HG03442 (cell line): ENCODE data around the gene CC2D1A.

ENCODE experiments used
- ATAC-seq: cut with Tn5 transposase; IDR thresholded peaks from one replicate; pipeline ENCODE4 v1.9.1; 2021; ENCODE audit warnings: mild to moderate bottlenecking, moderate library complexity; ENCODE audit not compliant: unreplicated experiment

CC2D1A gene

DNA sequence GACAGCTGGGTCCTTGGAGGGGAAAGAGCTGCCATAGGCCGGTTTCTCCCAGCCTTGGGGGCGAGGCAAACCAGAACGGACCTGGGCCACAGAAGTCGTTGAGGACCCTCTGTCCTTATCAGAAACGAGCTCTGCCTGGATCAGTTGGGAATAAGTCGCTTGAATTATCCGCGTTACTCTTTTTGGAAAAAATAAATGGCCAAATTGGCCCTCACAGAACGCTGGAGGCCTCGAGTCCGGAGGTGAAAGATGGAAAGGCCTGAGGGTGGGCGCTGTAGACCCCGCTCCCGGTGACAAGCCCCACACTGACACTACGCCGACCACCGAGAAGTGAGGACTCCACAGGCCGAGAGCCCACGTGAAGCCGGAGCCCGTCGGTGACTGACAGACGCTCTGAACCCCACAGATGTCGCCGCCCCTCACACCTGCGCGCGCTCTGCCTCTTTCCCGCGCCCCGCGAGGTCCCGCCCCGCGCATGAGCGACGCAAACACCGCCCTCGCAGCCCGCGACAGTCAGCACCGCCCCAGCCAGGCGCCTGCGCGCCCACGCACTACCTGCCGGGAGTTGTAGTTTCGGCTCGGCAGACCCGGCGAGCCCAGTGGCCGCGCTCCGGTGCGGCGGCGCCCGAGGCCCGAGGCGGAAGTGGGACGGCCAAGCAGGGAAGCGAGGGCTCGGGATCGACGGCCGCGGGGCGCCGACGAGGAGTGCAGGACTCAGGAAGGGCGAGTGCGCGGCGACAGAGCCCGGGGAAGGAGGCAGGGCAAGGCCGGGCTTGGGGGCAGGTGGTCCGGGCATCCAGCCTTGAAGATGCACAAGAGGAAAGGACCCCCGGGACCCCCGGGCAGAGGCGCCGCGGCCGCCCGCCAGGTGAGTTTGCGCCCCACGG lies at the start of gene CC2D1A, which contains the start of gene BRME1:
Gene CC2D1A, plus strand, starts transcription at position 568 of the 887 bp plus-strand sequence. Its CDS starts 241 bp downstream, at position 809.
Gene BRME1, minus strand, starts transcription at position 484 of the 887 bp plus-strand sequence. CDS start 1,225 bp downstream, outside the sequence.
- peak; percentile 88 for ATAC-seq

DNA sequence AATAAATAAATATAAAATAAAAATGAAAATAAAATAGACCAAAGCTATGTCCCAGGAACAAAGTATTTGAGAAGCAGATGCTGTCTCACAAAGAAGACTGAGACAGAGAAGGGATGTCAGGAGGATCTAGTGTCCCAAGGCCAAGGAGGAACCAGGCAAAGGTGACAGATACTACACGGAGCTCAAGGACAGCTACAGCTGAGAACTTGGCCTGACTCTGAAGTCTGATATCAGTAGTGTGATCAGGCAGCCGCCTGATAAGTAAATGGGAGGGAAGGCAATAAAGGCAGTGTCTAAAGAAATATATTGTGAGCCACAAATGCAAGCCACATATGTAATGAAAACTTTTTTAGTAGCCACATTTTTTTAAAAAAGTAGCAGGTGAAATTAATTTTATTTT lies 49.5 kb upstream of the CC2D1A start:
- ATAC-seq, result no peak

DNA sequence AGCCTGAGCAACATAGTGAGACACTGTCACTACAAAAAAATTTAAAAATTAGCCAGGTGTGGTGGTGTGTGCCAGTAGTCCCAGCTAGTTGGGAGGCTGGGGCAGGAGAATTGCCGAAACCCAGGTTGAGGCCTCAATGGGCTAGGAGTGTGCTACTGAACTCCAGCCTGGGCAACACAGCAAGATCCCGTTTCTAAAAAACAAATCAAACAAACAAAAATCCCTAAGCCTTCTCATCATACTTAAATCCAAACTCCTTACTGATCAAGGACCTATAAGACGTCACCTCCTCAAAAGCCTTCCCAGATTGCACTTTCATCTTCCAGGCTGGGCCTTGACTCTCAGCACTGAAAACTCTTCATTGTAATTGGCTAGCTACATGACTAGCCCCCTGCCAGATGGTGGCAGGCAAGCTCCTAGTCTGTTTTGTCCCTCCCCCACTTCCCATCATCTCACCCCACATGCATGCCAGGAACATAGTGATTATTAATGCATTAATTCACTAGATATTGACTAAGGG lies 46.6 kb upstream of the CC2D1A start:
- no peak for ATAC-seq

DNA sequence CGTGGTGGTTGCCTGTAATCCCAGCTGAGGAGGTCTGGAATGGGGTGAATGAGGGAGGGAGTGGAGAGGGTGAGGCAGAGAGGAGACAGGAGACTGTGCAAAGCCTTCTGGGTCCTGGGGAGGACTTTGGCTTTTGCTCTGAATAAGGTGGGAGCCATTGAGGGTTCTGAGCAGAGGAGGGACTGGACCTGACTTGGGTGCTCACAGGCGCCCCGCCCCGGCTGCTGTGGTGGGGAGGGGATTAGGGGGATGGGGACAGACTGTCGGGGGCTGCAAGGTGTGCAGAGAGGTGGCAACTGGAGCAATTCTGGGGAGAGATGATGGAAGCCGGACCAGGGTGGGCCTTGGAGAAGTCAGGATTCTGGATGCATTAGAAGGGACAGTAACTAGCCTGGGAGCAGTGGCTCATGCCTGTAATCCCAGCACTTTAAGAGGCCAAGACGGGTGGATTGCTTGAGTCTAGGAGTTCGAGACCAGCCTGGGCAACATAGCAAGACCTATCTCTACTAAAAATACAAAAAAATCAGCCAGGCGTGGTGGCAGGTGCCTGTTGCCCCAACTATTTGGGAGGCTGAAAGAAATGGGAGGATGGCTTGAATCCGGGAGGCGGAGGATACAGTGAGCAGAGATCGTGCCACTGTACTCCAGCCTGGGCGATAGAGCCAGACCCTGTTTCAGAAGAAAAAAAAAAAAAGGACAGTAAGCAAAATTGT lies 45.2 kb upstream of the CC2D1A start:
- ATAC-seq, result no peak

DNA sequence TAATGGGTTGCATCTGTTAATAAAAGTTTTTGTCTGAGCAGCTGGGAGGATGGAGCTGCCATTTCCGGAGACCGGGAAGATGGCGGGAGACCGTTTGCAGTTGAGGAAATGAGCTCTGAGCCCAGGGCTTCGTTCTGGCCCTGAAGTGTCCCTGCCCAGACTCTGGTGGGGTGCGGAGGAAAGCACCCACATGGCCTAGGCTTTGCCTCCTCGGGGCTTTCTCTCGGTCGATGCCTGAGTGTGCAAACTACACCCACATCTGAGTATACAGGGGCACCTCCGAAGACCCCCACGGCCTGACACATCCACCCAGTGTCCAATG lies 44.6 kb upstream of the CC2D1A start:
- peak; percentile 34 for ATAC-seq

DNA sequence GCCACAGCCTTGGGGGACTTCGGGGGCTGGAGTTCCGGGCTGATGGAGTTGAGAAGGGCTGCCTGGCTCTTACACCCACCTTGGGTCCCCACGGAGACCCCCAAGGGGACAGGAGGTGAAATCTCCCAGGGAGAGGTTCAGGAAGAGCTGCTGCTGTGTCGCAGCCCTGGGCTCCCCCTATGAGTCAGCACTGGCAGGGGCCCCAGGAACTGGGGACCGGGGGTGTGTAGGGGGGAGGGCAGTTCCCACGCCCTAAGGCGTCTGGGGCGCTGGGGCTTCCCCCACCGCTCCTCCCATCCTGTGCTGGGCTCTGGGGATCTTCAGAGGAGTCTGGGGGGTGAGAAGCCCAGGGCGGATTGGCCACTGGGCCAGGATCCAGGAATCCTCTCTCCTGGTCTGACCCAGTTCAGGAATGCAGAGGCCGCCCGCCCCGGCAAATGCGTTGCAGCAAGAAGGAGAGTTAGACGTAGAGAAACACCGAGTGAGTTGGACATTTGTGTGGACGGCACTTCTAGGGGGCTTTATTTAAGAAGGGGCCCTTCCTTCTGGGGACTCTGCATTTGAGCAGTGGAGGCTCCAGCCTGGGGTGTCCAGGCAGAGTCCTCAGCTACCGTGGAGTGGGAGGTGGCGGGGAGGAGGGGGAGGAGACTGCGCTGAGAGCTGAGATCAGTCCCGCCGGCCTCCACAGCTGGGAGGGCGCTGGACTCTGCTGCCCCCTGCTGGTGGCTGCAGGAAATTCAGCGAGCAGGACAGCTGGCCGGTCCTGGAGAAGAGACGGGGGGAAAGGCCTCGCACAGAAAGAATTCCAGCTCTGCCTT lies 44.1 kb upstream of the CC2D1A start:
- peak; percentile 62 for ATAC-seq

DNA sequence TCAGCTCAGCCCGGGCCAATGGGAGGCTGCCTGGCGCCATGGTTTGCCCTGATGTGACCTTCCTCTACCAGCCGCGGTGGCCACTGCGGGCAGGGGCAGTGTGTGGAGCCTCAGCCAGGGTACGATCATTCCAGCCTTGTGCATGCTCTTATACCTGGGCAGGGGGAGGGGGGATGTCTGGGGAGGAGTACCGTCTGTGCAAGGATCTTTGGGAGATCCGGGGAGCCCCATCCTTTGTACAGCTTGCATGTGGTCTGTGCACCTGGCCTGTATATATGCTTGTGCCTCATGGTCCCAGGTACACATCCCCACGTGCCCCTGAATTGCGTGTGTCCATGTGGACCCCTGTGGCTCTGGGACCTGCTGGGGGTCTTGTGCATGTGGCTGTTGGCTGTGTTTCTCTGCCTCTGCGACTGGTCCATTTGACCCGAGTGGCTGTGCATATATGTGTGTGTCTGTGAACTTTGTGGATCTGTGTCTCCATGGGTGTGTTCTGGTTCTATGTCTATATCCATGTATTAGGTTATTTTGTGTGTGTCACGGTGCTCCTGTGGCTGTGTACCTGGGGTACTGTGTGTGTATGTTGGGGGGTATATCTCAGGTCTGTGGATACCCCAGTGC lies 41.8 kb upstream of the CC2D1A start:
- ATAC-seq, result no peak

DNA sequence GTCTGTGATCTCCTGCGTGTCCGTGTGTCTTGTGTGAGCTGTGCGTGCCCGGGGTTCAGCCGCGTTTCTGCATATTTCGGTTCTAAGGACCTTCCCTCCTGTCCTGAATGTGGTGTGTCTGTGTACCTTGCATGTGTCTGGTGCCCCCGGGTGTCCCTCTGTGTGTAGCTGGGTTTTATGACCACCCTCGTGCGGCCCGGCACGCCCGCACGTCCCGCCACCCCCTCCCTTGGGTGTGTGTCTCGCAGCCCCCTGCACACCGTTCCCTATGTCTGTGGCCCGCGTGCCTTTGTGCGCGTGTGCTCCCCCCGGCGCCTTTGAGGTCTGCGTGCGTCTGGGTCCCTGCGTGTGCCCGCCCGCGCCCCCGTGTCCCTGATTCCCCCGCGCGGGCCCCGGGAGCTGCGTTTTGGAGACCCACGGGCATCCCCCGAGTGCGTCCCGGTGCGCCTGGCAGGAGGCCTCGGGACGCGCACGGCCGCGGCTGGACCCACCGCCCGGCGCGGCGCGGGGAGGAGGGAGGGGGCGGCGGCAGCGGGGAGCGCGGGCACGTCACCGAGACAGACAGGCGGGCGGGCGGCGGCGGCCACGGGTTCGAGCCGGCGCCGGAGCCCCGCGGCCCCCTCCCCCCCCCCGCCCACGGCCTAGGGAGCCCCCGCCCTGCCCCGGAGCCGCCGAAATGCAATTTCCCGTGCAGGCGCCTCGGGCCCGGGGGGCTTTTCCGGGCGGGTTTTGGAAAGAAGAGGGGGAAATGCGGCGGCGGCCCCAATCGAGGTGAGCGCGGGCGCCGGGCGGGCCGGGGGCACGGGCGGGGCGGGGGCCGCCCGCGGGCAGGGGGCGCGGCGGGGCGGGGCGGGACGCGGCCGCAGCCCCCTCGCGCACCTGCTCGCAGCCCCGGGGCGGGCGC lies 41.1 kb upstream of the CC2D1A start:
- ATAC-seq, result no peak

DNA sequence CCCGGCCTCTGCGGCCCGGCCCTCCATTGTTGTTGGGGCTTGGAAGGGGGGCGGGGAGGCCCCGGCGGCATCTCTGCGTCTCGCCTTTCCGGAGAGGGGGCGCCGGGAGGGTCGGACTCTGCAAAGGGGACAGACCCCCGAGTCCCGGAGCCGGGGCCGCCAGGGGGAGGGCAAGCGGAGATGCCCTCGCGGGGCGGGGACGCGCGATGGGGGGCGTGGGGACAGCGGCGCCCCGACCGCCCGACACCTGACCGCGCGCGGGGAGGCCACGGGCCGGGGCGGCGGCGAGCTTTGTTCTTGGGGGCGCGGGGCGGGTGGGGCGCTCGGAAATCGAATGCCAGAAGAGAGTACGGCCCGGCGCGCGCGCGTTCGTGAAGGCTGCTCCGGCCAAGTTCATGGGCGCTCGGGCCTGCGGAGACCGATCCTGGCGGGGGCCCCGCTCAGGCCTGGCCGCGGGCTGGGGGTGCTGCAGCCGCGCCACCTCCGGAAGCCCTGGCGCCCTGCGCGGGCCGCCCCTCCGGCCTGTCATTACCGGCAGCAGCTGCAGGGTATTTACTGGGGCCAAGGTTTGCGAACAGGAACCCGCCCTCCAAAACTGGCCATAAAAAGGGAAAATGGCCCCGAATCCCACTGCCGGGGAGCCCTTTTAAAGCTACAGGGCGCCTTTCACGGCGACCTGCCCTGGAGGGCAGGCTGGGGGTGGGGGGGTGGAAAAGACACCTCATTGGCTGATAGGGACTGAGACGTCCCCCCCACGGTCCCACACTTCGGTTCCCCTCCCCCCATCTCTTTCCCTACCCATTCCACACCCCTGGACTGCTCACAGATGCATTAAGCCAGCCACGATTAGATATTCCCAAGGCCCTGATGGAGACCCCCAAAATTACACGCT lies 40.2 kb upstream of the CC2D1A start:
- no peak for ATAC-seq

DNA sequence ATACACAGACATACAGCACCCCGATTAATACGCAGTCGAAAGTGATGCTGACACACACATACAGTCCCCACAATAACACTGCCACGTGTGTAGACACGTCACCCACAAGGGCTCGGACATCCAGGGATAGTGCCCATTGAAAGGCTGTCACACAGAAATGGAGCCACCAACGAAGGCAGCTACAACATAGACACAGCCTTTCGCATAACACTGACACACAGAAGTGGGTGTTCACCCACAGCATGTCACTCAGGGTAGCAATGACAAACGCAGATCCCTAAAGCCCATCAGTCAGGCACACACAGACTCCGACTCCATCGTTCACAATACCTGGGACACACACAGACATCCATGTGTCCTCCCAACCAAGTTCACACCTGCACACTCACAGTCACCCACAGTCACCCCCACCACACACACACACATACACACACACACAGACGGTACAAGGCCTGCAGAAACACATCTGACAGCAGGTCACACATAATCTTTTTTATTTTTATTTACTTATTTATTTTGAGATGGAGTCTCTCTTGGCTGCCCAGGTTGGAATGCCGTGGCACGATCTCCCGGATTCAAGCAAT lies 39.4 kb upstream of the CC2D1A start:
- ATAC-seq, result no peak

DNA sequence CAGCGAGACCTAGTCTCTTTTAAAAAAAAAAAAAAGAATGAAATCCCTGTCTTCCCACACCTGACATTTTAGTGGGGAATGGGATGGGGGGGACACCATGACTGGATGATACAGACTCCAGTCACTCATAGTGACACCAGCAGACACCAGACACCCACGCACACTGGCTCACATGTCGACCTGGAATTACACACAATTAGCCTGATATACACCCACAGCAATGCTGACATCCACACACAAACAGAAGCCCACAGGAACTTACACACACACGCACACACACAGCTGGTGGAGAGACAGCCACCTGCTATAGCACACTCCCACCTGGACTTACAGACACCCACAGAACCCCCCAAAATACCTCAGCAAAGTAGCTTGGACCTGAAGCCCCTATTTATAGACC lies 37.3 kb upstream of the CC2D1A start:
- ATAC-seq, result no peak

DNA sequence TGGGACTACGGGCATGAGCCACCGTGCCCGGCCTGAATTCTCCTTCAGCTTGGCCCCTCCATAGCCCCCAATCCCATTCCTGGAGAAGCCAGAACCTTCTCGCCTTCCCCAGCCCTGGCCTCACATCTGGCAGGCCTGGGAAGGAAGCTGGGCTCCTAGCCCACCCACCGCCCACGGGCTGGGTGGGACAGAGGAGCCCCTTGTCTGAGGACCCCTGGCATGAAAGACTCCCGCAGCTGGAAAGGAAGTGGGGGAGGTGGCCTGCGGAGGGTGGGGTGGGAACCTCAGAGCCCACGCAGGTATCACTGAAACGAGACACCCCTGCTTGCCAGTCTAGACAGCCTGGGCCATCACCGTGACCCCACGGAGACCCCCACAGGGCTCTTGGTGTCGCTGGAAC lies 36.7 kb upstream of the CC2D1A start:
- no peak for ATAC-seq

DNA sequence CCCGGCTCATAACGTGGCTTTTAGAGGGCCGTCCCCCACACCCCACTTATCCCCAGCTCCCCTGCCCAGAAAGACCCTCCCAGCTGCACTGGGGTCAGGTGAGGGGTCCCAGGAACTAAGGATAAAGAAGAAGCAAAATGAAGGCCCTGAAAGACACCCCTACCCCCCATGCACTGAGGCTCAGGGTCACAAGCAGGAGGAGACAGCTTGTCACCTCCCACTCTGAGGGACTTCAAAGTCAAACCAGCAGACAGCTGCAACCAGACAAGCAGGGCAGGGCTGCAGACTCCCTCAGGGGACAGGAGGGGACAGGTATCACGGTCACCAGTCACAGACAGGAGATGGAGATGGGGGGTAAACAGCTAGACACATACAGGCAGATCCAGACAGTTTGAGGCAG lies 35.1 kb upstream of the CC2D1A start:
- no peak for ATAC-seq

DNA sequence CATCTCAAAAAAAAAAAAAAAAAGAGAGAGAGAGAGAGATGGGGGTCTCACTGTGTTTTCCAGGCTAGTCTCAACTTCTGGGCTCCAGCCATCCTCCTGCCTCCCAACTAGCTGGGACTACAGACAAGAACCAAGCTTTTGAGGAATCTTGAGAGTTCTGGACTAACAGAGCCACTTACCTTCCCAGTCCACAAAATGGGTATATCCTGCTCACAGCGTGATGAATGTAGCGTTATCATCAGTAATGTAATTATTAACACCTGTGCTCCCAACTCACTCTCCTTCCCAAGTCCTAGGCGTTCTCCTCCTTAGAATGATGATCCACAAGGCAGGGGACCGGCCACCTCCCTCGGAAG lies 33.7 kb upstream of the CC2D1A start:
- ATAC-seq, result no peak

DNA sequence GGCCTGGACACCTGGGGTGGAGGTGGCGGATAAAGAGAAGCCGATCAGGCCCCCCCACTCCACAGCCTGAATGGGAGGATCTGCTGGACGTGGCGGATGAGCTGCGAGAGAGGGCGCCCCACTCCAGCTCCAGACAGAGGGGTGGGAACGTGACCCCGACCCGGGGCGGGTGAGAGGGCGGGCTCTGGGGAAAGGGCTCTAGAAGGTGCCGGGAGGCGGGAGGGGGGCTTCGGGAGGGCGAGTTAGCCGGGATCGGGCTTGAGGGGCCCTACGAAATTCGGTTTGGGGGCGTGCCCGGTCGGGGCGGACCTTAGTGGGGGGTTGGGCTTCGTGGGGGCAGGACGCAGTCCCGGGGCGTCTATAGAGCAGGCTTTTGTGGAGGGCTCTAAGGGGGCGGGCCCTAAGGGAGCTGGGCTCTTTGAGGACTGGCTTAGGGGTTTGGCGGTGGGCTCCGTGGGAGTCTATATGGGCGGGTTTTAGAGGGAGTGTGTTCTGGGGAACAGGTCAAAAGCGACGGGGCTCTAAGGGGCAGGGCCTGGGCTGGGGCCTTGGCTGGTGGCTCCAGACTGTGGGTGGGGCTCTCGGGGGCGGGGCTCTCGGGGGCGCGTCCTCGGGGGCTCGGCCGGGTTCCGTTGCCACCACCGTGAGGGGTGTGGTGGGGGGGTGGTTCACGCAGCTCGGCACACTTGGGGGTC lies 33.2 kb upstream of the CC2D1A start:
- ATAC-seq, result no peak

DNA sequence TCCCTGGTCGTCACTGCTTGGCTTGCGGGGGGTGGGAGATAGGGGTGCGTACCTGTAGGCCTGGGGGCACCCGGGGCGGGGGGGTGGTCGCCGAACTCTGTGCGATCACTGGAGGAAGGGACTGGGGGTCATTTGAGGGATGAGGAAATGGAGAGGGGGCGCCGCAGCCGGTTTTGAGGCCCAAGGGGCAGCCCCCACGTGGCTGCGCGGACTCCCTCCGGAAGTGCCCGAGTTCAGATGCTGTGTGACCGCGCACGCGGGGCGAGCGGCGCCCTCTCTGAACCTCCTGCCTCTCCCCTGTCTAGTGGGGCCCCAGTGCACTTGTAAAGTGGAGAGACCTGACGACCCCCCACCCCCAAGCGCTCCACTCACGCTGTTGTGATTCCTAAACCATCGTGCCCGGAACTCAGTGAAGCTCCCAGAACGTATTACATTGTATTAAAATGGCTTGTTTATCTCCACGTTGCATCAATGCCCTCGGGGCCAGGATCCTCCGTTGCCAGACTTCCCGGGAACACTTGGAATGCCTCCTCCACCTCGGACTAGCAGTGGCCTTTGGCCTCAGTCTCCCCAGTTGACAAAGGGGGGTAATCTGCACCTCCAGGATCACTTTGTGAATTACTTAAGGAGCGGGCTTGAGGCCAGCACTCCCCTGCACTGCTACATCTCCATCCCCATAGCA lies 32.0 kb upstream of the CC2D1A start:
- no peak for ATAC-seq

DNA sequence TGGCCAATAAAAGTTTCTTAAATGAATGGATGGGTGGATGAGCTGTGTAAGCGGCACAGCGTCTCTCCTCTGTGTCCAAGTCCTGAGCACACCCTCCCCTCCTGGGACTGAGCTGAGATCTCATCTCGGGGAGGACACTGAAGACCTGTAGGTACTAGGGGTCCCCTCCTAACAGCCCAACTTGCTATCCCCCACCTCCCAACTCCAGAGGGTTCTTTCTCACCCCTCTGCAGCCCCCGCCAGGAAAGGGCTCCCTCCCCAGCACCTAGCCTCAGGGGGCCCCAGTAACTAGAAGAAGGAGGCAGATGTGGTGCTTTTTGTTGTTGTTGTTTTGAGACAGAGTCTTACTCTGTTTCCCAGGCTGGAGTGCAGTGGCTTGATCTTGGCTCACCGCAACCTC lies 30.2 kb upstream of the CC2D1A start:
- ATAC-seq, result no peak
